Measurements from ENCODE around the gene NRAP. TPM values are rescaled to one million over a fixed set of nuclear protein-coding genes. Genes with fewer than 3 reads are reported as not detected.
A peak's percentile ranks its signal among the peaks of the same experiment; 100 is the strongest.

NRAP gene
- total RNA-seq, 1 donor from 2014 or later = not detected

- DNase-seq (ENCODE audit: low spot score in 2 of 2, unreplicated experiment in 2 of 2) = peak in 1 of 2 experiments; percentile 46
- Mint-ChIP-seq H3K9me3 (no peaks in the 10 kb centered on the region), H3K4me1 (peaks cover 6% of the 10 kb centered on the region), H3K27me3 (ENCODE audit: low read depth) (peaks cover 82% of the 10 kb centered on the region), H3K4me3 (no peak overlapping the region), H3K36me3 (no peaks in the 10 kb centered on the region), H3K27ac (no peak overlapping the region)
- TF ChIP-seq CTCF (IDR thresholded peaks at IDR 0.05; ENCODE audit: unreplicated experiment) = no peak
Observed at GRCh38 chr10:113576852-113577251, 87.0 kb downstream of the NRAP start.

GRCh38 chr10:113573368-113573767 is 90.5 kb downstream of the NRAP start:
- no peaks in the 10 kb centered on the region for H3K9me3 Mint-ChIP-seq
- peaks cover 11% of the 10 kb centered on the region for H3K4me1 Mint-ChIP-seq
- peaks cover 60% of the 10 kb centered on the region for H3K27me3 Mint-ChIP-seq (ENCODE audit: low read depth)
- no peak for DNase-seq (ENCODE audit: low spot score in 2 of 2, unreplicated experiment in 2 of 2)
- TF ChIP-seq CTCF (IDR thresholded peaks at IDR 0.05; ENCODE audit: unreplicated experiment) = no peak
- no peaks in the 10 kb centered on the region for H3K36me3 Mint-ChIP-seq
- no peak overlapping the region for H3K4me3 Mint-ChIP-seq
- H3K27ac Mint-ChIP-seq = no peak overlapping the region

GRCh38 chr10:113572520-113573290 is 91.1 kb downstream of the NRAP start:
- TF ChIP-seq CTCF (IDR thresholded peaks at IDR 0.05; ENCODE audit: unreplicated experiment) = no peak
- no peaks in the 10 kb centered on the region for H3K9me3 Mint-ChIP-seq
- no peak overlapping the region for H3K27ac Mint-ChIP-seq
- DNase-seq (ENCODE audit: low spot score in 2 of 2, unreplicated experiment in 2 of 2) = no peak
- peaks cover 54% of the 10 kb centered on the region for H3K27me3 Mint-ChIP-seq (ENCODE audit: low read depth)
- H3K4me3 Mint-ChIP-seq = no peak overlapping the region
- no peaks in the 10 kb centered on the region for H3K36me3 Mint-ChIP-seq
- peaks cover 11% of the 10 kb centered on the region for H3K4me1 Mint-ChIP-seq

GRCh38 chr10:113569576-113569975 is 94.3 kb downstream of the NRAP start:
- H3K9me3 Mint-ChIP-seq = no peaks in the 10 kb centered on the region
- no peak for DNase-seq (ENCODE audit: low spot score in 2 of 2, unreplicated experiment in 2 of 2)
- no peak overlapping the region for H3K4me3 Mint-ChIP-seq
- no peaks in the 10 kb centered on the region for H3K36me3 Mint-ChIP-seq
- no peak for TF ChIP-seq CTCF (IDR thresholded peaks at IDR 0.05; ENCODE audit: unreplicated experiment)
- peaks cover 11% of the 10 kb centered on the region for H3K4me1 Mint-ChIP-seq
- peaks cover 31% of the 10 kb centered on the region for H3K27me3 Mint-ChIP-seq (ENCODE audit: low read depth)
- no peak overlapping the region for H3K27ac Mint-ChIP-seq

- TF ChIP-seq CTCF (IDR thresholded peaks at IDR 0.05; ENCODE audit: unreplicated experiment) = no peak
- H3K27me3 Mint-ChIP-seq (ENCODE audit: low read depth) = peaks cover 9% of the 10 kb centered on the region
- DNase-seq (ENCODE audit: low spot score in 2 of 2, unreplicated experiment in 2 of 2) = no peak
- no peaks in the 10 kb centered on the region for H3K36me3 Mint-ChIP-seq
- H3K27ac Mint-ChIP-seq = no peak overlapping the region
- H3K4me1 Mint-ChIP-seq = peaks cover 7% of the 10 kb centered on the region
- H3K9me3 Mint-ChIP-seq = no peaks in the 10 kb centered on the region
- no peak overlapping the region for H3K4me3 Mint-ChIP-seq
Observed at GRCh38 chr10:113566888-113567287, 97.0 kb downstream of the NRAP start.
